CD4-positive, alpha-beta T cell treated with Interleukin-12 subunit alpha and Interleukin-12 subunit beta, for 1 hour (primary cell): ENCODE results near the gene GFRA1.

Source experiments
- DNase-seq: peaks from one replicate; pipeline ENCODE4 v3.0.0-alpha.2; 2020

GFRA1 gene

GRCh38 chr10:116098411-116099022, 174.5 kb downstream of the GFRA1 start:
- no peak for DNase-seq

- DNase-seq: no peak
Observed at GRCh38 chr10:116097239-116097784, 175.7 kb downstream of the GFRA1 start.

GRCh38 chr10:116096526-116096925, 176.5 kb downstream of the GFRA1 start:
- no peak for DNase-seq

GRCh38 chr10:116094356-116094755, 178.7 kb downstream of the GFRA1 start:
- DNase-seq: no peak

- no peak for DNase-seq
Observed at GRCh38 chr10:116093031-116093430, 180.0 kb downstream of the GFRA1 start.

GRCh38 chr10:116088985-116089384, 184.0 kb downstream of the GFRA1 start:
- DNase-seq: no peak

GRCh38 chr10:116085323-116085722, 187.7 kb downstream of the GFRA1 start:
- no peak for DNase-seq

GRCh38 chr10:116084161-116084560, 188.8 kb downstream of the GFRA1 start:
- no peak for DNase-seq

- DNase-seq: no peak
Observed at GRCh38 chr10:116083226-116083762, 189.7 kb downstream of the GFRA1 start.

GRCh38 chr10:116082762-116083161, 190.2 kb downstream of the GFRA1 start:
- no peak for DNase-seq

GRCh38 chr10:116082206-116082605, 190.8 kb downstream of the GFRA1 start:
- no peak for DNase-seq

GRCh38 chr10:116080553-116080952, 192.5 kb downstream of the GFRA1 start:
- no peak for DNase-seq

- no peak for DNase-seq
Observed at GRCh38 chr10:116079355-116079754, 193.7 kb downstream of the GFRA1 start.

GRCh38 chr10:116076621-116077020, 196.4 kb downstream of the GFRA1 start:
- no peak for DNase-seq

GRCh38 chr10:116073510-116073909, 199.5 kb downstream of the GFRA1 start:
- no peak for DNase-seq

- DNase-seq: no peak
Observed at GRCh38 chr10:116073001-116073400, 200.0 kb downstream of the GFRA1 start.

GRCh38 chr10:116071453-116072148, 201.4 kb downstream of the GFRA1 start:
- no peak for DNase-seq

GRCh38 chr10:116070743-116071320, 202.2 kb downstream of the GFRA1 start:
- DNase-seq: no peak

- no peak for DNase-seq
Observed at GRCh38 chr10:116069856-116070255, 203.2 kb downstream of the GFRA1 start.

GRCh38 chr10:116067825-116068224, 205.2 kb downstream of the GFRA1 start:
- no peak for DNase-seq

GRCh38 chr10:116063107-116063506, 209.9 kb downstream of the GFRA1 start:
- no peak for DNase-seq

GRCh38 chr10:116060864-116061263, 212.1 kb downstream of the GFRA1 start:
- no peak for DNase-seq

GRCh38 chr10:116059320-116059719, 213.7 kb downstream of the GFRA1 start:
- no peak for DNase-seq
